ENCODE measurements around the gene CCDC91.
"Not testable (repeated sequence)": the region's sequence is repeated elsewhere in the genome, so short reads cannot be mapped to it uniquely, and the experiment has no call there.

Gene CCDC91

GRCh38 chr12:28257411-28257810 is 67.2 kb downstream of the CCDC91 start:
- Histone ChIP-seq H3K36me3 (ENCODE audit: control insufficient read depth, insufficient read depth, low read length) (0 out of 2 replicates have a peak, but pooled peaks cover 1% of the 10 kb centered on the region), H3K4me3 (replicated peaks; ENCODE audit: low read depth, low read length) (no peak overlapping the region), H3K27me3 (replicated peaks; ENCODE audit: control insufficient read depth, insufficient read depth, low read length) (no peaks in the 10 kb centered on the region)
- TF ChIP-seq, protein P1, sequence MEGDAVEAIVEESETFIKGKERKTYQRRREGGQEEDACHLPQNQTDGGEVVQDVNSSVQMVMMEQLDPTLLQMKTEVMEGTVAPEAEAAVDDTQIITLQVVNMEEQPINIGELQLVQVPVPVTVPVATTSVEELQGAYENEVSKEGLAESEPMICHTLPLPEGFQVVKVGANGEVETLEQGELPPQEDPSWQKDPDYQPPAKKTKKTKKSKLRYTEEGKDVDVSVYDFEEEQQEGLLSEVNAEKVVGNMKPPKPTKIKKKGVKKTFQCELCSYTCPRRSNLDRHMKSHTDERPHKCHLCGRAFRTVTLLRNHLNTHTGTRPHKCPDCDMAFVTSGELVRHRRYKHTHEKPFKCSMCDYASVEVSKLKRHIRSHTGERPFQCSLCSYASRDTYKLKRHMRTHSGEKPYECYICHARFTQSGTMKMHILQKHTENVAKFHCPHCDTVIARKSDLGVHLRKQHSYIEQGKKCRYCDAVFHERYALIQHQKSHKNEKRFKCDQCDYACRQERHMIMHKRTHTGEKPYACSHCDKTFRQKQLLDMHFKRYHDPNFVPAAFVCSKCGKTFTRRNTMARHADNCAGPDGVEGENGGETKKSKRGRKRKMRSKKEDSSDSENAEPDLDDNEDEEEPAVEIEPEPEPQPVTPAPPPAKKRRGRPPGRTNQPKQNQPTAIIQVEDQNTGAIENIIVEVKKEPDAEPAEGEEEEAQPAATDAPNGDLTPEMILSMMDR (IDR thresholded peaks at IDR 0.05; ENCODE audit: insufficient read depth, low read length, poor library complexity, severe bottlenecking): no peak
- DNase-seq (ENCODE audit: extremely low read depth, insufficient read length): no peak

- TF ChIP-seq, protein P1 (IDR thresholded peaks at IDR 0.05; ENCODE audit: insufficient read depth, low read length, poor library complexity, severe bottlenecking): no peak
- no peak for DNase-seq (ENCODE audit: extremely low read depth, insufficient read length)
- no peak overlapping the region for H3K4me3 ChIP-seq (replicated peaks; ENCODE audit: low read depth, low read length)
- no peaks in the 10 kb centered on the region for H3K27me3 ChIP-seq (replicated peaks; ENCODE audit: control insufficient read depth, insufficient read depth, low read length)
- H3K36me3 ChIP-seq (ENCODE audit: control insufficient read depth, insufficient read depth, low read length): 0 out of 2 replicates have a peak, but pooled peaks cover 1% of the 10 kb centered on the region
Observed at GRCh38 chr12:28258998-28259397, 68.7 kb downstream of the CCDC91 start.

- no peak for DNase-seq (ENCODE audit: extremely low read depth, insufficient read length)
- H3K4me3 ChIP-seq (replicated peaks; ENCODE audit: low read depth, low read length): no peak overlapping the region
- TF ChIP-seq, protein P1 (IDR thresholded peaks at IDR 0.05; ENCODE audit: insufficient read depth, low read length, poor library complexity, severe bottlenecking): no peak
- 0 out of 2 replicates have a peak, but pooled peaks cover 1% of the 10 kb centered on the region for H3K36me3 ChIP-seq (ENCODE audit: control insufficient read depth, insufficient read depth, low read length)
- no peaks in the 10 kb centered on the region for H3K27me3 ChIP-seq (replicated peaks; ENCODE audit: control insufficient read depth, insufficient read depth, low read length)
Observed at GRCh38 chr12:28265435-28266042, 75.3 kb downstream of the CCDC91 start.

- DNase-seq (ENCODE audit: extremely low read depth, insufficient read length); H3K27me3 ChIP-seq (replicated peaks; ENCODE audit: control insufficient read depth, insufficient read depth, low read length); H3K36me3 ChIP-seq (ENCODE audit: control insufficient read depth, insufficient read depth, low read length); H3K4me3 ChIP-seq (replicated peaks; ENCODE audit: low read depth, low read length): not testable (repeated sequence)
Observed at GRCh38 chr12:28267920-28268607, 77.8 kb downstream of the CCDC91 start.

DNA sequence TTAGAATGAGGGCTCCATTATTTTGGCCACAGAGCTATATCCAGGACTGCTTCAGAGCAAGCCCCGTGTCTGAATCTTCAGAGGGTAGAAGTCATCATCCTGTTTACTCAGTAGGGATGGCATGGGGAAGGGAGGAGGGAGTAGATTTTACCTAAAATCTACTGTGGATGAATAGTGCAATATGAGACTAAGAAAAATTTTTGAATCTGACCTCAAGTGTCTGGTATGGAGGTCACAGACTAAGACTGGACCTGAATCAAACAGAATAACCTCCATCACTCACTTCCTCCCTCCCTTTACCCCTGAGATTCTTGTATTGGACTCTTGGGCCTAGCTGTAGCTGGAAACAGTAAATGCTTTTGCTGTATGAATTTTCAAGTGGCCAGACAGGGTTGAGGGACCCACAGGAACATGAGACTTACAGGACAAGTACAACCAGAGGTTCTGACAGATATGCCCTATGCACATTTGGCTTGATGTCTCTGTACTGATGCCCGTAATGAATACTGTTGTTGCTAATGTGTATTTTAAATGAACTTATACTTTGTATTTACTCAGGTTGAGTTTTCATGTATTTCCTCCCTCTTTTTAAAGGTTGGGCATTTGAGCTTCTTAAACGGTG is 78.5 kb downstream of the CCDC91 start:
- no peak overlapping the region for H3K4me3 ChIP-seq (replicated peaks; ENCODE audit: low read depth, low read length)
- TF ChIP-seq, protein P1 (IDR thresholded peaks at IDR 0.05; ENCODE audit: insufficient read depth, low read length, poor library complexity, severe bottlenecking): no peak
- H3K36me3 ChIP-seq (ENCODE audit: control insufficient read depth, insufficient read depth, low read length): no peaks in the 10 kb centered on the region
- H3K27me3 ChIP-seq (replicated peaks; ENCODE audit: control insufficient read depth, insufficient read depth, low read length): no peaks in the 10 kb centered on the region
- DNase-seq (ENCODE audit: extremely low read depth, insufficient read length): no peak

GRCh38 chr12:28269851-28270250 is 79.6 kb downstream of the CCDC91 start:
- Histone ChIP-seq H3K4me3 (replicated peaks; ENCODE audit: low read depth, low read length) (no peak overlapping the region), H3K36me3 (ENCODE audit: control insufficient read depth, insufficient read depth, low read length) (no peaks in the 10 kb centered on the region), H3K27me3 (replicated peaks; ENCODE audit: control insufficient read depth, insufficient read depth, low read length) (no peaks in the 10 kb centered on the region)
- TF ChIP-seq, protein P1 (IDR thresholded peaks at IDR 0.05; ENCODE audit: insufficient read depth, low read length, poor library complexity, severe bottlenecking): no peak
- no peak for DNase-seq (ENCODE audit: extremely low read depth, insufficient read length)

All from GM06990 (cell line).